PC-3 (cell line): ENCODE data around the gene MYH10. TPM values are rescaled to one million over a fixed set of nuclear protein-coding genes. Genes with fewer than 3 reads are reported as not detected.

Experiments
- ATAC-seq: fragments of 200-7000 bp; cut with Tn5 transposase; 2 replicates; pipeline ENCODE4 v1.9.1; 2020; ENCODE audit warnings: mild to moderate bottlenecking, moderate library complexity
- BruUV-seq: library from RNA; stranded (reverse); fragments of 400-500 nt; replicated peaks from 2 replicates; lab custom pipeline; 2021; lab: Mats Ljungman, UMichigan
- CTCF ChIA-PET: fragments of 300-600 bp; sonication (Branson Sonifier 250); formaldehyde crosslinking; loops from one replicate; lab custom pipeline; 2022; ENCODE audit warnings: antibody characterized with exemption; lab: Charles Lee
- POLR2A ChIA-PET: fragments of 300-600 bp; sonication (Branson Sonifier 250); formaldehyde crosslinking; loops from one replicate; lab custom pipeline; 2022; ENCODE audit warnings: antibody characterized with exemption; ENCODE audit not compliant: unreplicated experiment; lab: Charles Lee
- DNase-seq: peaks from one replicate; pipeline ENCODE4 v3.0.0-alpha.2; 2015
- H2AFZ ChIP-seq: fragments of 300-600 bp; sonication (generic); 2 replicates; pipeline ENCODE4 v1.6.0; 2016; ENCODE audit warnings: antibody characterized with exemption, low read length
- H3F3A ChIP-seq: fragments of 300-600 bp; sonication (generic); one replicate; pipeline ENCODE4 v1.6.0; 2017; ENCODE audit warnings: antibody characterized with exemption, low read length, control low read depth, mild to moderate bottlenecking; ENCODE audit not compliant: unreplicated experiment
- H3K27ac ChIP-seq: fragments of 300-600 bp; sonication (generic); 2 replicates; pipeline ENCODE4 v1.5.1; 2016; ENCODE audit warnings: mild to moderate bottlenecking, low read length
- H3K27me3 ChIP-seq: fragments of 300-600 bp; sonication (generic); 2 replicates; pipeline ENCODE4 v1.6.1; 2016; ENCODE audit warnings: low read length, mixed read lengths
- H3K36me3 ChIP-seq: fragments of 300-600 bp; sonication (generic); 2 replicates; pipeline ENCODE4 v1.6.1; 2016; ENCODE audit warnings: low read depth, mixed run types, low read length, mixed read lengths
- H3K4me1 ChIP-seq: fragments of 300-600 bp; sonication (generic); 2 replicates; pipeline ENCODE4 v1.5.1; 2016; ENCODE audit warnings: low read length; ENCODE audit not compliant: insufficient read depth
- H3K4me2 ChIP-seq: fragments of 300-600 bp; sonication (generic); 2 replicates; pipeline ENCODE4 v1.6.0; 2016; ENCODE audit warnings: low read length
- H3K4me3 ChIP-seq: fragments of 300-600 bp; sonication (generic); 2 replicates; pipeline ENCODE4 v1.5.1; 2016; ENCODE audit warnings: mild to moderate bottlenecking, low read length, mixed read lengths
- H3K79me2 ChIP-seq: fragments of 300-600 bp; sonication (generic); 2 replicates; pipeline ENCODE4 v1.6.1; 2017; ENCODE audit warnings: low read length, mixed read lengths
- H3K9ac ChIP-seq: fragments of 300-600 bp; sonication (generic); 2 replicates; pipeline ENCODE4 v1.6.0; 2016; ENCODE audit warnings: mild to moderate bottlenecking, low read length
- H3K9me2 ChIP-seq: fragments of 300-600 bp; sonication (generic); replicated peaks from 2 replicates; pipeline ENCODE4 v1.6.1; 2016; ENCODE audit warnings: mixed run types, low read length, mixed read lengths
- H3K9me3 ChIP-seq: fragments of 300-600 bp; sonication (generic); 2 replicates; pipeline ENCODE4 v1.6.1; 2016; ENCODE audit warnings: low read length, mixed read lengths
- H4K20me1 ChIP-seq: fragments of 300-600 bp; sonication (generic); 2 replicates; pipeline ENCODE4 v1.6.1; 2016; ENCODE audit warnings: low read length, mixed read lengths
- EZH2 ChIP-seq: fragments of 300-600 bp; sonication (generic); IDR thresholded peaks from one replicate; pipeline ENCODE4 v1.6.1; 2017; ENCODE audit warnings: antibody characterized with exemption, mild to moderate bottlenecking, low read length; ENCODE audit not compliant: unreplicated experiment
- EZH2phosphoT487 ChIP-seq: fragments of 300-600 bp; sonication (generic); IDR thresholded peaks from 2 replicates; pipeline ENCODE4 v1.6.1; 2018; ENCODE audit warnings: mild to moderate bottlenecking, antibody characterized with exemption, low read length, borderline replicate concordance
- intact Hi-C: fragments of 100-400 bp; cut with micrococcal nuclease; formaldehyde crosslinking; loops from 2 replicates; pipeline ENCODE4 v1.9.0; 2023
- total RNA-seq: library from RNA; depleted of rRNA; stranded (reverse); fragments of >200 nt; gene quantifications from 2 replicates; pipeline ENCODE4 v1.2.3, GENCODE V29; 2014
- TF ChIP-seq, protein P1 (sequence below): fragments of 300-600 bp; sonication (generic); conservative IDR thresholded peaks from 2 replicates; pipeline ENCODE4 v1.5.1; 2017; ENCODE audit warnings: antibody characterized with exemption, low read depth, mild to moderate bottlenecking, low read length

The MYH10 gene
- total RNA-seq, 1 experiment from 2014 or later = 44.6 TPM

DNA sequence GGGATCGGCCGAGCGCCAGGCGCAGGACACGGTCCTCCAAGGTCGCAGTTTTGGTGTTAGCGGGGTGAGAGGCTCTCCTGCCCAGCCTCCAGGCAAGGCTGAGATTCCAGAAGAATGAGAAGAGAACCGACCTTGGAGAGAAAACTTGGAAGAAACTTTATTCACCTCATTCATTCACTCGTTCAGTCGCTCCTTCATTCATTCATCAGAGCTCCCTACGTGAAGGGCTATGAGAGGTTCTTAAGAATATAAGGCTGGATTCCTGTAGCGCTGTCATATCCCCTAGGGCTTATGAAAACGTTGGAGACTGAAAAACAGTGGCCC is 991 bp upstream of the MYH10 start:
- TF ChIP-seq, protein P1, sequence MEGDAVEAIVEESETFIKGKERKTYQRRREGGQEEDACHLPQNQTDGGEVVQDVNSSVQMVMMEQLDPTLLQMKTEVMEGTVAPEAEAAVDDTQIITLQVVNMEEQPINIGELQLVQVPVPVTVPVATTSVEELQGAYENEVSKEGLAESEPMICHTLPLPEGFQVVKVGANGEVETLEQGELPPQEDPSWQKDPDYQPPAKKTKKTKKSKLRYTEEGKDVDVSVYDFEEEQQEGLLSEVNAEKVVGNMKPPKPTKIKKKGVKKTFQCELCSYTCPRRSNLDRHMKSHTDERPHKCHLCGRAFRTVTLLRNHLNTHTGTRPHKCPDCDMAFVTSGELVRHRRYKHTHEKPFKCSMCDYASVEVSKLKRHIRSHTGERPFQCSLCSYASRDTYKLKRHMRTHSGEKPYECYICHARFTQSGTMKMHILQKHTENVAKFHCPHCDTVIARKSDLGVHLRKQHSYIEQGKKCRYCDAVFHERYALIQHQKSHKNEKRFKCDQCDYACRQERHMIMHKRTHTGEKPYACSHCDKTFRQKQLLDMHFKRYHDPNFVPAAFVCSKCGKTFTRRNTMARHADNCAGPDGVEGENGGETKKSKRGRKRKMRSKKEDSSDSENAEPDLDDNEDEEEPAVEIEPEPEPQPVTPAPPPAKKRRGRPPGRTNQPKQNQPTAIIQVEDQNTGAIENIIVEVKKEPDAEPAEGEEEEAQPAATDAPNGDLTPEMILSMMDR = no peak
- TF ChIP-seq EZH2 (no peak), EZH2phosphoT487 (no peak)
- H3K79me2 ChIP-seq = peaks cover 29% of the 10 kb centered on the region
- H3K9ac ChIP-seq = peak overlapping the region; percentile 80
- no TSS peak for BruUV-seq
- no peaks in the 10 kb centered on the region for H3K9me3 ChIP-seq
- no peaks in the 10 kb centered on the region for H3F3A ChIP-seq
- intact Hi-C loops = loop anchor here (10.0 kb wide), 1 partner anchor 57 kb away; no protein-coding TSS in a partner anchor
- ChIA-PET POLR2A (no interaction called here), CTCF (no interaction called here)
- no peaks in the 10 kb centered on the region for H3K36me3 ChIP-seq
- peak overlapping the region; percentile 97 for H3K4me2 ChIP-seq
- no peaks in the 10 kb centered on the region for H3K9me2 ChIP-seq
- H3K27ac ChIP-seq = 0 out of 2 replicates have a peak overlapping the region, but pooled peaks have one; percentile 25
- H3K4me1 ChIP-seq = peaks cover 11% of the 10 kb centered on the region
- no peaks in the 10 kb centered on the region for H4K20me1 ChIP-seq
- ATAC-seq (no peak), DNase-seq (no peak)
- no peaks in the 10 kb centered on the region for H3K27me3 ChIP-seq
- peak overlapping the region; percentile 91 for H3K4me3 ChIP-seq
- H2AFZ ChIP-seq = peak overlapping the region; percentile 98

DNA sequence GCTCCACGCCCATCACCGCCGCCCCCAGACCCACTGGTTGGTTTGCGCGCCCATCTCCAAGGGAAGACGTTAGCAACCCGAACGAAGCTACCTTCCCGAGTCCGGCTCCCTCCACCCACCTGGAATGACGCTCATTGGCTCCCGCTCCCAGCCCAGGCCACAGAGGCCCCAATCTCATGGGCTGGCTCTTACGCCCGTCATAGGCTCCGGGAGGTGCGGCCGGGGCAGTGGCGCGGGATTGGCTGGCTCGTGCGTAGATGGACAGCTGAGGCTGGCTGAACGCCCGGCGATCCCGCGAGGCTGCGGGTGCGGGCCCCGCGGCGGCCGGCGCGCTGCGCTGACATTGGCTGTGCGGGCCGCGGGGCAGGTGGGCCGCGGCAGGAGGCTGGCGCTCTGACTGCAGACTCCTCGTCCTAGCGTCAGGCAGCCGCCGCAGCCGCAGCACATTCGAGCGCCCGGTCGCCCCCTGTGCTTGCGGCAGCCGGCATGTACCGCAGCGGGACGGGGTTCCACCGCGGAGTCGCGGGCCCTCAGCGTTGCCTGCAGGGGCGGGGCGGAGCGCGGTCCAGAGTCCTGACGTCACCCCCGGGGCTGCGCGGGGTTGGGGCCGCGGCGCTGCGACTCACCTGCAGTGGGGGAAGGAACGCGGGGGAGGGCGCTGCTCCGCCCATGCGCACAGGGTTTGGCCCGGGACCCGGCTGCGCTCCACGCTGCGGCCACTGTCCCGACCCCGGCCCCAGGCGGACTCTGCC is 453 bp upstream of the MYH10 start:
- Histone ChIP-seq H3K79me2 (peaks cover 29% of the 10 kb centered on the region), H3K9me3 (no peaks in the 10 kb centered on the region), H3K27ac (peak overlapping the region; percentile 54), H3K9me2 (no peaks in the 10 kb centered on the region), H3K4me3 (peak overlapping the region; percentile 91), H2AFZ (peak overlapping the region; percentile 98), H4K20me1 (no peaks in the 10 kb centered on the region), H3F3A (no peaks in the 10 kb centered on the region), H3K4me1 (peaks cover 11% of the 10 kb centered on the region), H3K36me3 (no peaks in the 10 kb centered on the region), H3K9ac (peak overlapping the region; percentile 80), H3K4me2 (peak overlapping the region; percentile 97), H3K27me3 (no peaks in the 10 kb centered on the region)
- TF ChIP-seq, protein P1 = 0 out of 2 replicates have a peak, but pooled peaks have one; percentile 7
- TF ChIP-seq EZH2 (no peak), EZH2phosphoT487 (no peak)
- peak; percentile 97 for DNase-seq
- no TSS peak for BruUV-seq
- CTCF ChIA-PET = interaction anchor here (0.6 to 1.1 kb wide), 3 partner anchors 29 to 115 kb away, joined by 3 to 11 read pairs (median 3); no protein-coding TSS in a partner anchor
- intact Hi-C loops = loop anchor here (10.0 kb wide), 1 partner anchor 56 kb away; no protein-coding TSS in a partner anchor
- ATAC-seq = peak; percentile 96
- POLR2A ChIA-PET = interaction anchor here (0.6 kb wide), 1 partner anchor 117 kb away, joined by 11 read pairs; no protein-coding TSS in a partner anchor
